PFSK-1 (cell line): ENCODE data around the gene FBXL14.

Experiments used
- FOXP2 ChIP-seq: optimal IDR thresholded peaks from 2 replicates; pipeline ENCODE3; 2011; ENCODE audit warnings: borderline replicate concordance, control low read depth, inconsistent platforms; ENCODE audit not compliant: insufficient read depth; ENCODE audit errors: extremely low read length, extremely low read depth
- POLR2AphosphoS5 ChIP-seq: IDR thresholded peaks from 2 replicates; pipeline ENCODE4 v1.6.1; 2012; ENCODE audit warnings: low read depth, mild to moderate bottlenecking, control low read depth, low read length, moderate library complexity
- REST ChIP-seq, 2 experiments: IDR thresholded peaks; 2 replicates each; pipeline versions ENCODE4 v1.6.1 to v1.8.0; 2011 to 2012; ENCODE audit warnings: low read depth in 2 of 2, low read length in 2 of 2, control low read depth in 1 of 2, inconsistent platforms in 1 of 2, mild to moderate bottlenecking in 1 of 2, moderate library complexity in 1 of 2; ENCODE audit not compliant: insufficient read depth in 1 of 2
- SIN3A ChIP-seq: IDR thresholded peaks from 2 replicates; pipeline ENCODE4 v1.6.1; 2012; ENCODE audit warnings: mild to moderate bottlenecking, low read length, moderate library complexity, borderline replicate concordance; ENCODE audit not compliant: insufficient read depth
- TAF1 ChIP-seq: IDR thresholded peaks from 2 replicates; pipeline ENCODE4 v1.6.1; 2012; ENCODE audit warnings: low read length, control low read depth, borderline replicate concordance; ENCODE audit not compliant: insufficient read depth

Gene FBXL14

GRCh38 chr12:1613860-1614259, 19.5 kb upstream of the FBXL14 start:
- TF ChIP-seq SIN3A = no peak
- no peak for TF ChIP-seq POLR2AphosphoS5

- no peak for TF ChIP-seq TAF1
- TF ChIP-seq FOXP2 = no peak
- no peak for TF ChIP-seq SIN3A
- no peak for TF ChIP-seq REST (IDR thresholded peaks at IDR 0.05; ENCODE audit: insufficient read depth in 1 of 2, low read depth in 2 of 2, low read length in 2 of 2)
- no peak for TF ChIP-seq POLR2AphosphoS5
Observed at GRCh38 chr12:1611803-1612572, 17.6 kb upstream of the FBXL14 start.

- TF ChIP-seq SIN3A = no peak
- TF ChIP-seq REST (IDR thresholded peaks at IDR 0.05; ENCODE audit: insufficient read depth in 1 of 2, low read depth in 2 of 2, low read length in 2 of 2) = no peak
- TF ChIP-seq TAF1 = no peak
- TF ChIP-seq FOXP2 = no peak
- no peak for TF ChIP-seq POLR2AphosphoS5
Observed at GRCh38 chr12:1610072-1610643, 15.8 kb upstream of the FBXL14 start.

- TF ChIP-seq POLR2AphosphoS5 (no peak), REST (IDR thresholded peaks at IDR 0.05; ENCODE audit: insufficient read depth in 1 of 2, low read depth in 2 of 2, low read length in 2 of 2) (no peak), TAF1 (no peak), FOXP2 (no peak), SIN3A (no peak)
Observed at GRCh38 chr12:1608713-1609119, 14.3 kb upstream of the FBXL14 start.

GRCh38 chr12:1607940-1608712, 13.7 kb upstream of the FBXL14 start:
- TF ChIP-seq REST (IDR thresholded peaks at IDR 0.05; ENCODE audit: insufficient read depth in 1 of 2, low read depth in 2 of 2, low read length in 2 of 2) (no peak), TAF1 (no peak), FOXP2 (no peak), POLR2AphosphoS5 (no peak), SIN3A (no peak)
